ENCODE measurements around the gene ARID5A. TPM values are rescaled to one million over a fixed set of nuclear protein-coding genes. Genes with fewer than 3 reads are reported as not detected.

The ARID5A gene
- total and polyA plus RNA-seq, 2 donors (not counting 1 experiment from before 2014, with no cell fraction given), result 35.5 to 93.0 TPM

DNA sequence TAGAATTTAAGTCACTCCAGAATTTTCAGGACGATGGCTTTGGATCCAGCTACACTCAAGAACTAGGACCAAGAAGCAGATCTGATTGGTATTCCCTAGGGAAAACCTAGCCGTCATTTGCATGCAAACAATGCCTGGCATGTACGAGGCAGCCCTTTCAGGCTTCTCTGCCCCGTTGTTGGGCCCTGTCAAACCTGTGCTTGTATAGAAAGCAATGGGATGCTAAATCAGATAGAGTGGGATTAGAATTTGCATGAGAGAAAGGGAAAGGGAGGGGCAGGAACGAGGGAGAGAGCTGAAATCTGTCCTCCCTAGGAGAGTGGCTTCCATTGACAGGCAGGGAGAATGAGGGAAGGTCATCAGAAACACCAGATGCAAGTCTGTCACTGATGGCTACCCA, 28.6 kb downstream of the ARID5A start:
- Histone ChIP-seq H3K4me1 (ENCODE audit: control insufficient read depth in 2 of 2, insufficient read depth in 2 of 2, low read length in 2 of 2) (no peaks in the 10 kb centered on the region), H3K4me2 (replicated peaks; ENCODE audit: low read depth, low read length, poor library complexity, severe bottlenecking) (no peak overlapping the region), H3K36me3 (replicated peaks in 1 of 2; ENCODE audit: control extremely low read depth in 1 of 2, control insufficient read depth in 1 of 2, extremely low read depth in 1 of 2, insufficient read depth in 2 of 2, low read length in 1 of 2) (no peaks in the 10 kb centered on the region), H3K9ac (ENCODE audit: low read length) (no peak overlapping the region), H3K79me2 (ENCODE audit: control insufficient read depth, insufficient read depth, low read length) (no peaks in the 10 kb centered on the region), H2AFZ (ENCODE audit: insufficient read depth, low read depth, low read length, poor library complexity, severe bottlenecking) (no peak overlapping the region), H3K27ac (ENCODE audit: low read length in 2 of 2) (no peak overlapping the region), H4K20me1 (ENCODE audit: control insufficient read depth, insufficient read depth, low read length, poor library complexity, severe bottlenecking) (no peaks in the 10 kb centered on the region), H3K4me3 (ENCODE audit: control extremely low read depth in 1 of 5, extremely low read depth in 1 of 5, insufficient read depth in 1 of 5, low read depth in 2 of 5, low read length in 4 of 5) (no peak overlapping the region), H3K27me3 (replicated peaks in 1 of 4; ENCODE audit: control extremely low read depth in 1 of 4, control insufficient read depth in 3 of 4, insufficient read depth in 4 of 4, low read length in 3 of 4) (peaks cover 0 to 3% (median 0%) of the 10 kb centered on the region in 4 experiments), H3K9me3 (ENCODE audit: control extremely low read depth in 1 of 3, control insufficient read depth in 2 of 3, insufficient read depth in 1 of 3, low read length in 2 of 3) (no peaks in the 10 kb centered on the region)
- TF ChIP-seq EZH2 (IDR thresholded peaks at IDR 0.05; ENCODE audit: borderline replicate concordance, insufficient read depth, low read depth, low read length, poor library complexity, severe bottlenecking), result no peak
- TF ChIP-seq, protein P1, sequence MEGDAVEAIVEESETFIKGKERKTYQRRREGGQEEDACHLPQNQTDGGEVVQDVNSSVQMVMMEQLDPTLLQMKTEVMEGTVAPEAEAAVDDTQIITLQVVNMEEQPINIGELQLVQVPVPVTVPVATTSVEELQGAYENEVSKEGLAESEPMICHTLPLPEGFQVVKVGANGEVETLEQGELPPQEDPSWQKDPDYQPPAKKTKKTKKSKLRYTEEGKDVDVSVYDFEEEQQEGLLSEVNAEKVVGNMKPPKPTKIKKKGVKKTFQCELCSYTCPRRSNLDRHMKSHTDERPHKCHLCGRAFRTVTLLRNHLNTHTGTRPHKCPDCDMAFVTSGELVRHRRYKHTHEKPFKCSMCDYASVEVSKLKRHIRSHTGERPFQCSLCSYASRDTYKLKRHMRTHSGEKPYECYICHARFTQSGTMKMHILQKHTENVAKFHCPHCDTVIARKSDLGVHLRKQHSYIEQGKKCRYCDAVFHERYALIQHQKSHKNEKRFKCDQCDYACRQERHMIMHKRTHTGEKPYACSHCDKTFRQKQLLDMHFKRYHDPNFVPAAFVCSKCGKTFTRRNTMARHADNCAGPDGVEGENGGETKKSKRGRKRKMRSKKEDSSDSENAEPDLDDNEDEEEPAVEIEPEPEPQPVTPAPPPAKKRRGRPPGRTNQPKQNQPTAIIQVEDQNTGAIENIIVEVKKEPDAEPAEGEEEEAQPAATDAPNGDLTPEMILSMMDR (IDR thresholded peaks at IDR 0.05), result no peak
- H3K4me3 Mint-ChIP-seq, result no peak overlapping the region
- CTCF ChIA-PET, result interaction anchor here (2.0 kb wide), 1 partner anchor 11 kb away, joined by 7 read pairs; no protein-coding TSS in a partner anchor
- POLR2A ChIA-PET, result no interaction called here
- no peaks in the 10 kb centered on the region for H3K9me3 Mint-ChIP-seq (ENCODE audit: insufficient read depth)
- ATAC-seq (ENCODE audit: low read depth) (no peak), DNase-seq (no peak)
- intact Hi-C loops (cut with micrococcal nuclease), result no loop called here
- H3K27me3 Mint-ChIP-seq, result peaks cover 3% of the 10 kb centered on the region
- H3K27ac Mint-ChIP-seq, result no peak overlapping the region
- H3K4me1 Mint-ChIP-seq, result no peaks in the 10 kb centered on the region
- WGBS (ENCODE audit: insufficient coverage), result 83% methylated on average over 5 of the region's 5 CpGs

DNA sequence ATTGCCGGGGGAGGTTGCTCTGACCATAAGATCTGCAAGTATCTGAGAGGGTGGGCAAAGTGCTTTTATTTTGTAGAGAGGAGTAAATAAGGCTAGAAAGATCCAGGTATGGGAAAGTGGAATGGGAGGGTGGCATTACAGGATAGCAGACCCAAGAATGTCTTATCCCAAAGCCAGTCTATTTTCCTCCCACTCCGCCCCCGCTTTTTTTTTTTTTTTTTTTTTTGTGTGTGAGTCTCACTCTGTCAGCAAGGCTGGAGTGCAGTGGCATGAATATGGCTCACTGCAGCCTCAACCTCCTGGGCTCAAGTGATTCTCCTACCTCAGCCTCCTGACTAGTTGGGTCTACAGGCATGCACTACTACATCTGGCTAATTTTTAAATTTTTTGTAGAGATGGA, 31.5 kb downstream of the ARID5A start:
- no peak overlapping the region for H3K4me3 Mint-ChIP-seq

More for the DNA sequence above, 31.5 kb downstream of the ARID5A start:
- WGBS (ENCODE audit: insufficient coverage), result no CpG with 5 or more reads among the region's 3 CpGs
- CTCF ChIA-PET, result no interaction called here
- Histone ChIP-seq H3K27me3 (replicated peaks in 1 of 4; ENCODE audit: control extremely low read depth in 1 of 4, control insufficient read depth in 3 of 4, insufficient read depth in 4 of 4, low read length in 3 of 4) (peaks cover 0 to 3% (median 0%) of the 10 kb centered on the region in 4 experiments), H3K9ac (ENCODE audit: low read length) (no peak overlapping the region), H3K4me2 (replicated peaks; ENCODE audit: low read depth, low read length, poor library complexity, severe bottlenecking) (no peak overlapping the region), H4K20me1 (ENCODE audit: control insufficient read depth, insufficient read depth, low read length, poor library complexity, severe bottlenecking) (no peaks in the 10 kb centered on the region), H2AFZ (ENCODE audit: insufficient read depth, low read depth, low read length, poor library complexity, severe bottlenecking) (no peak overlapping the region), H3K36me3 (replicated peaks in 1 of 2; ENCODE audit: control extremely low read depth in 1 of 2, control insufficient read depth in 1 of 2, extremely low read depth in 1 of 2, insufficient read depth in 2 of 2, low read length in 1 of 2) (no peaks in the 10 kb centered on the region), H3K4me1 (ENCODE audit: control insufficient read depth in 2 of 2, insufficient read depth in 2 of 2, low read length in 2 of 2) (no peaks in the 10 kb centered on the region), H3K4me3 (ENCODE audit: control extremely low read depth in 1 of 5, extremely low read depth in 1 of 5, insufficient read depth in 1 of 5, low read depth in 2 of 5, low read length in 4 of 5) (no peak overlapping the region), H3K79me2 (ENCODE audit: control insufficient read depth, insufficient read depth, low read length) (no peaks in the 10 kb centered on the region), H3K9me3 (ENCODE audit: control extremely low read depth in 1 of 3, control insufficient read depth in 2 of 3, insufficient read depth in 1 of 3, low read length in 2 of 3) (no peaks in the 10 kb centered on the region), H3K27ac (ENCODE audit: low read length in 2 of 2) (no peak overlapping the region)
- H3K27ac Mint-ChIP-seq, result no peak overlapping the region
- no peak for TF ChIP-seq EZH2 (IDR thresholded peaks at IDR 0.05; ENCODE audit: borderline replicate concordance, insufficient read depth, low read depth, low read length, poor library complexity, severe bottlenecking)
- TF ChIP-seq, protein P1 (IDR thresholded peaks at IDR 0.05), result no peak
- H3K4me1 Mint-ChIP-seq, result no peaks in the 10 kb centered on the region
- ATAC-seq (ENCODE audit: low read depth), result no peak
- no peaks in the 10 kb centered on the region for H3K9me3 Mint-ChIP-seq (ENCODE audit: insufficient read depth)
- peaks cover 3% of the 10 kb centered on the region for H3K27me3 Mint-ChIP-seq
- intact Hi-C loops (cut with micrococcal nuclease), result no loop called here
- no peak for DNase-seq
- POLR2A ChIA-PET, result no interaction called here

All from B cell (primary cell).